GM08714 (cell line): Measurements from ENCODE around the gene NFKB2.

Source experiments
- H3K4me3 ChIP-seq: fragments of 200-500 bp; sonication (Bioruptor generic); 2 replicates; pipeline ENCODE4 v1.5.1; 2014; ENCODE audit warnings: mild to moderate bottlenecking, low read length, inconsistent platforms
- ZNF274 ChIP-seq: IDR thresholded peaks from 2 replicates; pipeline ENCODE4 v1.6.1; 2012; ENCODE audit warnings: mild to moderate bottlenecking, low read depth, low read length

NFKB2 gene

DNA sequence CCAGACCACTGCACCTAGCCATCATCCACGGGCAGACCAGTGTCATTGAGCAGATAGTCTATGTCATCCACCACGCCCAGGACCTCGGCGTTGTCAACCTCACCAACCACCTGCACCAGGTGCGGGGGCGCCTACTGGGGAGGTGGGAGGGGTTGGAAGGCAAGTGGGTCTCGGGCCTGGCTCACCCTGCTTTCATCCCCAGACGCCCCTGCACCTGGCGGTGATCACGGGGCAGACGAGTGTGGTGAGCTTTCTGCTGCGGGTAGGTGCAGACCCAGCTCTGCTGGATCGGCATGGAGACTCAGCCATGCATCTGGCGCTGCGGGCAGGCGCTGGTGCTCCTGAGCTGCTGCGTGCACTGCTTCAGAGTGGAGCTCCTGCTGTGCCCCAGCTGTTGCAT lies 4.6 kb downstream of the NFKB2 start:
- no peak for TF ChIP-seq ZNF274
- H3K4me3 ChIP-seq = no peak overlapping the region; the same call in 1 of the 2 replicates

DNA sequence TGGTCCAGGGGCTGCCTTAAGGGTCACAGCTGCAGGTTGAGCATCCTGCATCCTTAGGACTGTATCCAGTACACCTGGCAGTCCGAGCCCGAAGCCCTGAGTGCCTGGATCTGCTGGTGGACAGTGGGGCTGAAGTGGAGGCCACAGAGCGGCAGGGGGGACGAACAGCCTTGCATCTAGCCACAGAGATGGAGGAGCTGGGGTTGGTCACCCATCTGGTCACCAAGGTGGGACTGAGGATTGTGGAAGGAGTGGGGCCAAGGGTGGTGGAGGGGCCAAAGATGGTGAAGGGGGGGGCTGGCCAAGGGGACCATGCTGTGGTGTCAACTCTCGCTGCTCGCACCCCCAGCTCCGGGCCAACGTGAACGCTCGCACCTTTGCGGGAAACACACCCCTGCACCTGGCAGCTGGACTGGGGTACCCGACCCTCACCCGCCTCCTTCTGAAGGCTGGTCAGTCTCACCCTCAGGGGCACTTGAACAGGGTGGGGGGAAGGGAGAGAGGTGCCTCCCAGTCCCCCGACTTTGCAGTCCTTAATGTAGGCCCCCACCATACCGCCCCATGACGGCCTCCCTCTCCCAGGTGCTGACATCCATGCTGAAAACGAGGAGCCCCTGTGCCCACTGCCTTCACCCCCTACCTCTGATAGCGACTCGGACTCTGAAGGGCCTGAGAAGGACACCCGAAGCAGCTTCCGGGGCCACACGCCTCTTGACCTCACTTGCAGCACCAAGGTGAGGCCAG lies 5.3 kb downstream of the NFKB2 start:
- no peak for TF ChIP-seq ZNF274
- no peak overlapping the region for H3K4me3 ChIP-seq

DNA sequence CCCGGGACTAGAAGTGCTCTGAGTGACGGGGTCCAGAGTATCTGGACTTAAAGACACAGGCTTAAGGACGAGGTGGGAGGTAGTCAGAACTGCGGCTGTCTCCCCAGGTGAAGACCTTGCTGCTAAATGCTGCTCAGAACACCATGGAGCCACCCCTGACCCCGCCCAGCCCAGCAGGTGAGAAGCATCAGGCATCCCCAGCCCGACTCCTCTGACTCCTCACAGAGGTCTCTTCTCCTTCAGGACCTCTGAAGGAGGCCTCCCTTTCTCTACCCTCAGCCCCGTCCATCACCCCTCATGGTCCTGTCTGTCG lies 5.8 kb downstream of the NFKB2 start:
- TF ChIP-seq ZNF274 = no peak
- no peak overlapping the region for H3K4me3 ChIP-seq

DNA sequence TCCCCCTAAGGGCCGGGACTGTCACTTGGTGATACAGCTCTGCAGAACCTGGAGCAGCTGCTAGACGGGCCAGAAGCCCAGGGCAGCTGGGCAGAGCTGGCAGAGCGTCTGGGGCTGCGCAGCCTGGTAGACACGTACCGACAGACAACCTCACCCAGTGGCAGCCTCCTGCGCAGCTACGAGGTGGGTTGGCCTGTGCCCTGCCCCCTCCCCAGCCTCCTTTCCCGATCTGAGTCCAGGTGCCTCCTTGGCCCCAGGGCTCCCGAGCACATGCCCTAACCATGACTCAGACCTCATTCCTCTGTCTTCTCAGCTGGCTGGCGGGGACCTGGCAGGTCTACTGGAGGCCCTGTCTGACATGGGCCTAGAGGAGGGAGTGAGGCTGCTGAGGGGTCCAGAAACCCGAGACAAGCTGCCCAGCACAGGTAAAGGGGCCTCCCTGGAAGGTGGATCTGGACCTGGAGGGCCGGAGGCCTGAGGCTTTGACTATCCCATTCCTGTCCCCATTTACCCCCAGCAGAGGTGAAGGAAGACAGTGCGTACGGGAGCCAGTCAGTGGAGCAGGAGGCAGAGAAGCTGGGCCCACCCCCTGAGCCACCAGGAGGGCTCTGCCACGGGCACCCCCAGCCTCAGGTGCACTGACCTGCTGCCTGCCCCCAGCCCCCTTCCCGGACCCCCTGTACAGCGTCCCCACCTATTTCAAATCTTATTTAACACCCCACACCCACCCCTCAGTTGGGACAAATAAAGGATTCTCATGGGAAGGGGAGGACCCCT lies 6.4 kb downstream of the NFKB2 start:
- no peak overlapping the region for H3K4me3 ChIP-seq
- no peak for TF ChIP-seq ZNF274

DNA sequence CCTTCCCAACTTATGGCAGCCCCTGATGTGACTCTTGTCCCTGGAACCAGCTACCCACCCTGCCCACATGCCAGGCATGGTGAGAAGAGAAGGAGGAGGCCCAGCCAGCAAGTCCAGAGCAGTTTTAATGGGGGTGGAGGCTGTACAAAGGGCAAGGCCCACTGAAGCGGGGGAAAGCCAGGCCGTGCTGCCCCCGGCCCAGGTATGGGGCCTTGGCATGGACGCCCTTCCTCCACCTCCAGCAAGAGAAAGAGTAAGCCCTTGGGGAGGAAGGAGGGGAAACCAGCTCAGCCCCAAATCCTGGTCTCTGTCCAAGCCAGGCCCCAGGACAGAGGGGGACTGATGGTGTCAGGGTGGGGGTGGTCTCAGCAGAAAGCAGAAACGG lies 7.0 kb downstream of the NFKB2 start:
- no peak overlapping the region for H3K4me3 ChIP-seq
- no peak for TF ChIP-seq ZNF274

DNA sequence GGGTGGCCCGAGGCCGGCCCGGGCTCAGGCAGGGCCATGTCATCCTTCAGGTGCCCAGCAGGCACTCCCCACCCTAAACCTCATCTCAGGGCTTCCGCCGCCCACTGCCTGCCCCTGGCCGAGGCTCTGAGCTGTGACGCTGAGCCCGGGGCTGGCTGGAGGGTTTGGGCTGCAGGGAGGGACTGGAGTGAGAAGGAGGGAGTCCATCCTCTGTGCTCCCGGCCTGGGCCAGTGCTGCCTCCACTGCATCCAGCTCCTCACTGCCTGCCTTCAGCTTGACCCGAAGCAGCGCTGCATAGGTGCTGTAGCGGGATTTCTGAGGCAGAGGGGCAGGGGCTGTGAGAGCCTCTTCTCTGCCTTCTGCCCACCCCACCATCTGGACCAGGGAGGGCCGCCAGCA lies 7.6 kb downstream of the NFKB2 start:
- no peak overlapping the region for H3K4me3 ChIP-seq
- TF ChIP-seq ZNF274 = no peak

DNA sequence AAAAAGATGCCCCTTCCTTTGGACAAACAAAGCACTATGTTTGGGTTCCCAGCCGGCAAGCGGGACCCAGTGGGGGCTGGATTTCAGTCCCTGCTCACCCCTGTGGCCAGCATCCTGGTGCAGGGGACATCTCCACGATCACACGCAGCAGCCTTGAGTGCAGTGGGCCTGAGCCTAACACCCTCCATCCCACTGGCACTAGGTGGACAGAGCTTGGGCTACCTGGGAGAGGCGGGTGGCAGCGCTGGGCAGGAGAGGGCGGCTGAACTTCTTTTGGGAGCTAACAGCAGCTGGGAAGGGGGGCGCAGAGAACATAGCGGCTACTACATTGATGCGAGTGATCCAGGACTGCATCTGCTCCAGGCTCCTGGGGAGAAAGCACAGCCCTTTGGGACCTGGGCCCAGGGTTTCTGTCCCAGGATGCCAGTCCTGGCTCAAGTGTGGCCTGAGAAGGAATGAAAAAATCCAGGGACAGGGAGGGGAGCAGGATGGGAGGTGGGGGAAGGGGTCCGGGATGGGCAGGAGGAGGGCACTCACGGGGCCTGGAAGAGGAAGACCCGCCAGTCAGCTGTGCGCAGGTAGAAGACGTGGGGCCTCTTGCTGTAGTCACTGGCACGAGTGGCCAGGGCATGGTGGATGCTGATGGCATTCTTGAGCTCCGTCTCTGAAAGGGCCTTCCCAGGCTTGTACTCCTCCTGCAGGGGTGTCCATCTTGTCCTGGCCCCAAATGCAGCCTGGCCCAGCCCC lies 9.0 kb downstream of the NFKB2 start:
- no peak for TF ChIP-seq ZNF274
- H3K4me3 ChIP-seq = no peak overlapping the region

DNA sequence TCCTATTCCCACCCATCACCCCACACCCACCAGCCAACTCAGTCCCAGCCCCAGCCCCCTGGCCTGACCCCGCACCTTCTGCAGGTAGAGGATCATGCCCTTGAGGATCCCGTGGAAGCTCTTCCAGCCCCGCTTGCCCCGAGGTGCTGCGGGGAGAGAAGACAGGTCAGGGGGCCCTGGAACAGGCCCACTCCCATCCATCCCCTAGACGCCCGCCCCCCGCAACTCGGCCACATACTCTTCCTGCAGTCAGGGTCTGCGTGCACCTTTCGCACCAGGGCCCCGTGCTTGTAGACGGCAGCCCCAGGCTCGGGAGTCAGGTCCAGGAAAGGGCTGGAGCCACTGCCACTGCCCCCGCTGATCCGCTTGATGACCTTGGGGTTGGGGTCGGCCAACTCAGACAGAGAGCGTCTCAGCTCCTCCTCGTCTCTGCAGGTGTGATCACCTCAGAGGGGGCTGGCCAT lies 9.6 kb downstream of the NFKB2 start:
- H3K4me3 ChIP-seq = no peak overlapping the region
- TF ChIP-seq ZNF274 = no peak

DNA sequence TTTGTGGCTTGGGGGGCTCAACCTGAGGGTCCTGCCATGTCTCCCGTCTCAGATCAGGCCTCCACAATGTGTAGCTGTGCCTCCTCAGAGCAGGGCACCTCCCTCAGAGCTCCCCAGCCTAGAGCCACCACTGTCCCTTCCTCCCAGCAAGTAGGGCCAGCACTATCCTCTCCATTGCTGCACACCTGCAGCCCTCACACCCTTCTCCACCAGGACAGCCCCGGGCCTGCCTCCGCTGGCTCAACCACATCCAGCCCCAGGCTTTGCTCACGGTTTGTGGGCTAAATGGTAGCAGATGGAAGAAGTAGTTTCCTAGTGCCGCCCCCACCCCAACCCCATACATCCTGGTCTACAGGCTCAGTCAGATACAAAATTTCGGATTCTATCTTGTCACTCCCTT lies 10.1 kb downstream of the NFKB2 start:
- no peak for TF ChIP-seq ZNF274
- no peak overlapping the region for H3K4me3 ChIP-seq

DNA sequence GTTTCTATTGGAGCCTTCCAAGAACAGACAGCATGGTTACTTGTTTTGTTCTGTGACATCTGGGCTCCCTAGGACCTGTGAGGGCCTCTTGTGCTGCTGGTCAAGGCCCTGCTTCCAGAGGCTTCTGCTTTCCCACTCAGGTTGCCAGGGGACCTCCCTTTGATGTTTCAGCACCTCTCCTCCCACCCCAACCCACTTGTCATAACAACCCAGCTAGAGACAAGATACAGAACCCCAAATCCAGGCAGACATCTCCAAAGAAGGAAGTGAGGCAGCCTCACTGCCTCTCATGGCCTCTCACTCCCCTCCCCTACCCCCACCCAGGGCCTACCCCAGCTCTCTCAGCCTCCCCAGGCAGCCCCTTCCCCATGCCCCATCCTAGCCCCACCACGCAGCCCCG lies 11.3 kb downstream of the NFKB2 start:
- no peak for TF ChIP-seq ZNF274
- no peak overlapping the region for H3K4me3 ChIP-seq

DNA sequence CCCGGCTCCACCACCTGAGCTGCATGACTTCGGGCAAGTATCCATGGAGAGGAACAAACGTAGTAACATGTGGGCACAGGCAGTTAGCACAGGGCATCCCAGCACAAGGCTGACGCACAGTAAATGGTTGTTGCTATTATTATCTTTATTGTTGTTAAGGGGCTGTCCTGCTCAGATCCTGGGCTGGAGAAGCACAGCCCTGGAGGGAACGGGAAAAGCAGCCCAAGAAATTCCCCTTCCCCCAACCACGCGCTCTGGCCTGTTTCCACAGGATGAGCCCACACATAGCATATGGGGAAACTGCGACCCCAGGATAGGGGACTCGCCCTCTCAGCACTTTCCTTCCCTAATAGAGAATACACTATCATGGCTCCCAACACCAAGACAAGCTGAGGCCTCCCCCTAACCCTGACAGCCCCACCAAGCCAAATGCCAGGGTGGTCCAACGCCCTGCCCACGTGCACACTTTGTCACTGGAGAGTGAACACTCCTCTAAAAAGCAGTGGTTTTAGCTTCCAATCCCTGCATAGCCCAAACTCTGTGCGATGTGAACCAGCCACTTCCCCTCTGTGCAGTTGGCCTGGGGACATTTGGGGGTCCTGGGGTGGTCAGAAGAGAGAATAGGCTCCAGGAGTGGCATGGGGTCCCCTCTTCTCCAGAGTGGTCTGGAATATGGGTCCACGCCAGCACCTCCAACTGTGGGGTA lies 12.1 kb downstream of the NFKB2 start:
- no peak for TF ChIP-seq ZNF274
- no peak overlapping the region for H3K4me3 ChIP-seq

DNA sequence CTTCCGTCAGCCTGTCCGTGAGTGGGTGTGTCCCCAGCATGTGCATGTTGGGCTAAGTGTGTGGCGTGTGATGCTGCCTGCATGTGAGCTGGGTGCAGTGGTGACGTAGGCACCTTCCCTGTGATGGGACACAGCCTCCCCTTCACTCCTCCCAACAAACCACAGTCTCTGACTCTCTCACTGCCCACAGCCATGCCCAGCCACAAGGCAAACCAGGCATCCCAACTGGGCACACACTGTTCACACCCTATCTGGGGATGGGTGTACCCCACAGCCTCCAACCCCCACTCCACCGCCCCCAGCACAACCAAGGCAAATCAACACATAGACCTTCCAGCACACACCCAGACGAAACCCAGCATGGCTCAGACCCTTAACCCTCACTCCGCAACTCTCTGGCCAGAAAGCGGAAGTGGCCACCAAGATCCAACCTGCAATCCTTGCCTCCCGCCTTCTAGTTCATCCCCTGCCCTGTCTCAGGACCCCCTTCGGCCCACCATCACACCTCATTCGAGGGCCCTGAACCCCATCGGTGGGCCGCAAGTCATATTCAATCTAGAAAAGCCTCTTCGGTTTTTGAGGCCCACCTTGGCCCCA lies 12.7 kb downstream of the NFKB2 start:
- H3K4me3 ChIP-seq = no peak overlapping the region

DNA sequence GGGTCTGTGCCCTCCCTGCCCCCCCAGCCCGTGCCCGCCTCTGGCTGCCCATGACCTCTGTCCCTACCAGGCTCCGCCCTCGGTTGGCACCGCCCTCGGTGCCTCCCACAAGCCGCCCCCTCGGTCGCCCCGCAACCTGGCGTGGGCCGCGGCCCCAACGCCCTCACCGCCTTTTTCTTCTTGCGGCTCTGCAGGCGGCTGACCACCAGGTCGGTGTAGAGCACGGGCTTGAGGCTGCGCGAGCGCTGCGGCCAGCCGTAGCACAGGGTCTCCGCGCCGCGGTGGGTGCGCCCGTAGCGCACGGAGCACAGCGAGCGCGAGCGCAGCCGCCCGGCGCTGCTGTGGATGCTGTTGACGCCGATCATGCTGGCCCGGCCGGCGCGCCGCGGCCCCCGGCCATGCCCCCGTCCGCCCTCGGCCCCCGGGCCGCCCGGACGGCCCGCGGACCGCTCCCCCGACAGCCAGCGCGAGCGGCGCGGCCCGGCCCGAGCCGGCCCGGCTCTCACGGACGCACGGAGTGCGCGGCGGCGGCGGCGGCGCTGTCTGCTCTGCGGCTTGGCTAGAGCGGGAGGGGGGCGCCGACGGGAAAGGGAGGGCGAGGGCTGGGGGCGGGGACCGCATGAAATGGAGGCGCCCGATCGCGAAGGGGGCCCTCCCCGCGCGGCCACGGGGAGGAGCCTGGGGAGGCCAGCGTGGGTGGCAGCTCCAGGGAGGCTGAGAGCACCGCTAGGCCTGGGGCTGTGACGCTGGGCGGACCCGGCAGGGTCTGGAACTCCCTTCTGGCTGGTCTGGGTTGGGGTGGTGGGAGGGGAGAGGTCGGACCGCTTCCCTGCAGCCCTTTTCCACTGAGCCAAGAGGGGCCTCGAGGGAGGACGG lies 13.5 kb downstream of the NFKB2 start:
- H3K4me3 ChIP-seq = no peak overlapping the region; the same call in 1 of the 2 replicates
- no peak for TF ChIP-seq ZNF274

More for the DNA sequence above, 12.7 kb downstream of the NFKB2 start:
- no peak for TF ChIP-seq ZNF274
